Mesothelial cell of epicardium (in vitro differentiated cells): ENCODE measurements around the gene LGR4. TPM values are rescaled to one million over a fixed set of nuclear protein-coding genes. Genes with fewer than 3 reads are reported as not detected.
A peak's percentile ranks its signal among the peaks of the same experiment; 100 is the strongest.

Experiments used
- DNase-seq, 2 experiments: peaks; one replicate each; pipeline ENCODE4 v3.0.0; 2021; ENCODE audit warnings: low spot score in 2 of 2; ENCODE audit not compliant: unreplicated experiment in 2 of 2
- H3K27ac Mint-ChIP-seq: 2 replicates; pipeline ENCODE4 v1.8.0; 2021; ENCODE audit warnings: mixed read lengths
- H3K27me3 Mint-ChIP-seq: 2 replicates; pipeline ENCODE4 v1.8.0; 2021; ENCODE audit warnings: low read depth, mixed read lengths
- H3K36me3 Mint-ChIP-seq: 2 replicates; pipeline ENCODE4 v1.8.0; 2021; ENCODE audit warnings: mixed read lengths
- H3K4me1 Mint-ChIP-seq: 2 replicates; pipeline ENCODE4 v1.8.0; 2021; ENCODE audit warnings: mixed read lengths
- H3K4me3 Mint-ChIP-seq: 2 replicates; pipeline ENCODE4 v1.8.0; 2021; ENCODE audit warnings: mild to moderate bottlenecking, moderate library complexity, mixed read lengths
- H3K9me3 Mint-ChIP-seq: 2 replicates; pipeline ENCODE4 v1.8.0; 2021; ENCODE audit warnings: mixed read lengths
- total RNA-seq: library from RNA; stranded (reverse); gene quantifications from 3 replicates; pipeline ENCODE4 v1.2.1, GENCODE V29; 2021
- TF ChIP-seq, protein P1 (sequence below): fragments of 200-600 bp; sonication (generic); IDR thresholded peaks from one replicate; pipeline ENCODE4 v1.5.0; 2021; ENCODE audit warnings: antibody characterized with exemption; ENCODE audit not compliant: unreplicated experiment

Gene LGR4
- total RNA-seq, 1 donor from 2014 or later, result 28.2 TPM

DNA sequence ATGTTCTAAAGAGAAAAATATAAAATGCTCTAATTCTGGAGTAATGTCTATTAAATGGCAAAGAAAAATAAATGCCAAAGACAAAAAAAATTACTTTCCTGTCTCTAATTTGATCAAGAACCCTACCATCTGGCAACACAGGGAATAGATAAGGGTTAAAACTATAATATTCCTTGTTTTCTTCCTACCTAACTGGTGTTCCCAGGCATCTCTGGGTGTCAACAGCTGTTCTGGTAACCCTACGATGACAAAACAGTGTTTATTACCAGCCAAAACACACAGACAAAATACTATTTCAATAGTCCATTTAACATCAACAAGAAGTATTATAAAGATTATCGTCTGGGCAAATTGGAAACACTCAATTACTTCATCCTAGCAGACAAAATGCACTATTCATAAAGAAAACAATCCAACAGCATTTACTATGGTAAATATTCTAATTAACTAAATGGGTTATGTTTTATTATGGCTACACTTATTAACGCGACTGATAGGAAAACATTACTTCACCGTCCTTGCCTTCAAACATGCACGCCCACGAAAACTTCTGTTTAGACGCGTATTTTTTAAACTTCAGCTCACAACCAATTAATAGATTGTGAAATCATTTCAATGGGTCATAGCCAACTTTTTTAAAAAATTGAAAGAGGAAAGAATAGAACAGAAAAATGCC is 50.6 kb downstream of the LGR4 start:
- Mint-ChIP-seq H3K27me3 (no peaks in the 10 kb centered on the region), H3K4me3 (no peak overlapping the region), H3K9me3 (no peaks in the 10 kb centered on the region)

DNA sequence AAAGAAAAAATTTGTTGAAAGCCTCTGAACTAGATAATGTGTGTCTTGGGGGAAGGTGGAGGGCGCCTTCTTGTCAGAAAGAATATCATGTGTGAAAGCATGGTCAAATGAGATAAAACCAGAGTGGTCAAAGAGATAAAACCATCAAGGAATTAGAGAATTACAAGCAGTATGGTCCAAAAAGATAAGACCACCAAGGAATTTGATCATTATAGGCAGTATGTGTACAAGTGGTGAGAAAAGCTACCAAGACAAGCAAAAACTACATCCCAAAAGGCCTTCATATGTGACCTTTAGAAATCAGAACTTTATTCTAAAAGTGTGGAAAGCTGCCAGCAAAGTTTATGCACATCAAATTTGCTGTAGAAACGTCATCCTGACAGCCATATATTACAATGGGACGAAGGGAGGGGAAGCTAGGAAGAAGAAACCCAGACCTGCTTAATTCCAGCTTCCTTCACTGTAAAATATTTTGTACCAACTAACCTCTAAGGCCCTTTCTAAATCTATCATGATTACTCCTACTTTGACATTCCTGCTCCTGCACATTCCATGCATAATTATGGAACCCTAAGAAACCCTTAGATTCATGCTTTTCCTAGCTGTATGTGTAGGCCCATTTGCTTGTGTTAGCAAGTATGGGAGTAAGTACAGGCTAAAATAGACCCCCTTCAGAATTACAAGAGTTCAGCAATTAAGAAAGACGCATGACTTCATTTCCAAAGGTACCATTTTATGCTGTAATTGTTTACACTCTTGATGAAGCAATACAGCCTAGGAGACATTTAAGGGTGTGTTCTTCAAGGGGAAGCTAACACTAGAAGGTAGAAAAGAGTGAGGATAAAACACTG is 51.6 kb downstream of the LGR4 start:
- Mint-ChIP-seq H3K27me3 (no peaks in the 10 kb centered on the region), H3K4me1 (peaks cover 40% of the 10 kb centered on the region), H3K27ac (peak overlapping the region; percentile 45), H3K9me3 (peaks cover 8% of the 10 kb centered on the region), H3K4me3 (no peak overlapping the region), H3K36me3 (no peaks in the 10 kb centered on the region)
- TF ChIP-seq, protein P1, sequence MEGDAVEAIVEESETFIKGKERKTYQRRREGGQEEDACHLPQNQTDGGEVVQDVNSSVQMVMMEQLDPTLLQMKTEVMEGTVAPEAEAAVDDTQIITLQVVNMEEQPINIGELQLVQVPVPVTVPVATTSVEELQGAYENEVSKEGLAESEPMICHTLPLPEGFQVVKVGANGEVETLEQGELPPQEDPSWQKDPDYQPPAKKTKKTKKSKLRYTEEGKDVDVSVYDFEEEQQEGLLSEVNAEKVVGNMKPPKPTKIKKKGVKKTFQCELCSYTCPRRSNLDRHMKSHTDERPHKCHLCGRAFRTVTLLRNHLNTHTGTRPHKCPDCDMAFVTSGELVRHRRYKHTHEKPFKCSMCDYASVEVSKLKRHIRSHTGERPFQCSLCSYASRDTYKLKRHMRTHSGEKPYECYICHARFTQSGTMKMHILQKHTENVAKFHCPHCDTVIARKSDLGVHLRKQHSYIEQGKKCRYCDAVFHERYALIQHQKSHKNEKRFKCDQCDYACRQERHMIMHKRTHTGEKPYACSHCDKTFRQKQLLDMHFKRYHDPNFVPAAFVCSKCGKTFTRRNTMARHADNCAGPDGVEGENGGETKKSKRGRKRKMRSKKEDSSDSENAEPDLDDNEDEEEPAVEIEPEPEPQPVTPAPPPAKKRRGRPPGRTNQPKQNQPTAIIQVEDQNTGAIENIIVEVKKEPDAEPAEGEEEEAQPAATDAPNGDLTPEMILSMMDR, result no peak
- DNase-seq, result no peak

More for the DNA sequence above, 50.6 kb downstream of the LGR4 start:
- no peaks in the 10 kb centered on the region for H3K36me3 Mint-ChIP-seq
- TF ChIP-seq, protein P1, result no peak
- peaks cover 33% of the 10 kb centered on the region for H3K4me1 Mint-ChIP-seq
- no peak overlapping the region for H3K27ac Mint-ChIP-seq
- no peak for DNase-seq

DNA sequence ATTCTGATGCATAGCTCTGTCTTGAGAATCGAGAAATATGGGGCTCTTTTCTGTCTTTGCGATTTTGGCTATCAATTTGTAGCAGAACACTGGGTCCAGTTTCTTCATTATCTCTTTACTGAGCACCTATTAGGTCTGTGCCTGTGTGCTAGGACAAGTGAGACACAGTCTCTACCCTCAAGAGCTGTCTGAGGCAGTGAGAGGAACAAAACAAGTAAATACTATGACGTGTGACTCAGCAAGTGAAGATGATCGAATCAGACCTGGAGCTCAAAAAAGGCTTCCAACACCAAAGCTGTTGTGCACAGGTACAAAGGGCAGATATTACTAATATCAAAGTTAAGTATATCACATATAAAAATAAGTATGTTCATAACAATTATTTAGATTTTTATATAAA is 52.4 kb downstream of the LGR4 start:
- no peak overlapping the region for H3K4me3 Mint-ChIP-seq
- H3K36me3 Mint-ChIP-seq, result no peaks in the 10 kb centered on the region
- TF ChIP-seq, protein P1, result no peak
- no peak overlapping the region for H3K27ac Mint-ChIP-seq
- no peaks in the 10 kb centered on the region for H3K27me3 Mint-ChIP-seq
- H3K4me1 Mint-ChIP-seq, result peaks cover 45% of the 10 kb centered on the region
- no peak for DNase-seq
- H3K9me3 Mint-ChIP-seq, result peaks cover 8% of the 10 kb centered on the region

DNA sequence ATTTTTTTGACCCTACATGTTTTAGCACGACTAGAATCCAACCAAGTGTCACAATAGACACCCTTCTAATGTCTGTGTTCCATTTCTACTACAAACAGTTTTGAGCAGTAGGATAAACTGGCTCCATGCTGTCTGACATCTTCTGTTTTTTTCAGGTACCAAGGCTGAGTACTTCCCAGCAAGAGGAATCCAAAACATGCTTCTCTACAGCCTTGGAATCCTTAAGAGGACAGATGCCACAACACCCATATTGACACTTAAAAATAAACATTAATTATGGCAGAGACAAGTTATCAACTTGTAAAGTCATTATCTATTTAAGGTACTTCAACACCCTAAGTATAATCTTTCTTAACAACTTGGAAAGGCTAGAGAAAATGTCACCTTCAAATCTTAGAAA is 54.2 kb downstream of the LGR4 start:
- H3K27ac Mint-ChIP-seq, result no peak overlapping the region
- H3K4me3 Mint-ChIP-seq, result no peak overlapping the region
- H3K27me3 Mint-ChIP-seq, result no peaks in the 10 kb centered on the region
- H3K36me3 Mint-ChIP-seq, result no peaks in the 10 kb centered on the region
- H3K9me3 Mint-ChIP-seq, result peaks cover 8% of the 10 kb centered on the region
- no peak for DNase-seq
- TF ChIP-seq, protein P1, result no peak
- H3K4me1 Mint-ChIP-seq, result peaks cover 55% of the 10 kb centered on the region

DNA sequence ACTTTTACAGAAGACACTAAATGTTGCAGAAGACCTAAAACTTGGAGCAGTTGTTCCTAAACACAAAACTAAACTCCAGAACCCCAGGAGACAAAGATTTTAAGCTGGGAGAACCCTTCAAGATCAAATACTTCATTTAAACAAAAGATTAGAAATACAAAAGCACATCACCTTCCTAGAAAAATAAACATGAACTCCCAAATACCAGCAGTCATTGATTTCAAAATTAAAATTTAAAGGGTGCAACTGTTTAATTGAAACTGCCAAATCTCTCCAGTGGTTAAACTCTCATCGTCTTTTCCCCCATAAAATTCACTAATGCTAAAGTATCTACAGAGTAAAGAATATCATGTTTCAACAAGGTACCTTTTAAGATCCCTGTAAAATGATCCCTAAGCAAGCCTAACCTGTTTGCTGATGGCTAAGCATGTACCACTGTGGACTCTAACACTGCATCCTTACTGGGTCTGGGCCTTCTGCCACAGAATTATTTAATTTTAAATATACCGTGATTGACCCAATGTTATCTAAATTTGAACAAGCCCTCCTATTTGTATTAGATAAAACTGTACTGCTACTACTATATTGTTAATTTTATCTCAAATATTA is 55.9 kb downstream of the LGR4 start:
- TF ChIP-seq, protein P1, result no peak
- Mint-ChIP-seq H3K36me3 (no peaks in the 10 kb centered on the region), H3K9me3 (peaks cover 8% of the 10 kb centered on the region), H3K4me3 (no peak overlapping the region), H3K4me1 (peaks cover 41% of the 10 kb centered on the region), H3K27me3 (no peaks in the 10 kb centered on the region), H3K27ac (no peak overlapping the region)
- no peak for DNase-seq
